Mesenchymal stem cell (in vitro differentiated cells and primary cell): ENCODE results near the gene LIMS1.
A peak's percentile ranks its signal among the peaks of the same experiment; 100 is the strongest.
"Not testable (repeated sequence)": the region's sequence is repeated elsewhere in the genome, so short reads cannot be mapped to it uniquely, and the experiment has no call there.

Source experiments
- DNase-seq: peaks from one replicate; pipeline ENCODE4 v3.0.0-alpha.2; 2013
- H2AFZ ChIP-seq: one replicate; pipeline ENCODE4 v1.6.1; 2013; ENCODE audit warnings: low read depth, mild to moderate bottlenecking, control low read depth, inconsistent platforms, low read length, moderate library complexity
- H2AK5ac ChIP-seq: 2 replicates; pipeline ENCODE4 v1.6.1; 2013; ENCODE audit warnings: low read length, moderate library complexity, mild to moderate bottlenecking, inconsistent platforms; ENCODE audit not compliant: severe bottlenecking
- H2BK120ac ChIP-seq: one replicate; pipeline ENCODE4 v1.6.1; 2013; ENCODE audit warnings: low read depth, mild to moderate bottlenecking, inconsistent platforms, low read length, moderate library complexity
- H2BK12ac ChIP-seq, 2 experiments: one replicate each; pipeline ENCODE4 v1.6.1; 2013; ENCODE audit warnings: inconsistent platforms in 2 of 2, low read length in 2 of 2, mild to moderate bottlenecking in 2 of 2, moderate library complexity in 2 of 2, control low read depth in 1 of 2
- H2BK15ac ChIP-seq: one replicate; pipeline ENCODE4 v1.6.1; 2013; ENCODE audit warnings: mild to moderate bottlenecking, low read depth, inconsistent platforms; ENCODE audit not compliant: poor library complexity, severe bottlenecking
- H2BK5ac ChIP-seq: 2 replicates; pipeline ENCODE4 v1.6.1; 2013; ENCODE audit warnings: low read depth, mild to moderate bottlenecking, low read length, control low read depth, inconsistent platforms; ENCODE audit not compliant: poor library complexity, severe bottlenecking
- H3K14ac ChIP-seq, 2 experiments: one replicate each; pipeline ENCODE4 v1.6.1; 2013; ENCODE audit warnings: inconsistent platforms in 2 of 2, low read length in 2 of 2, control low read depth in 1 of 2, mild to moderate bottlenecking in 1 of 2, moderate library complexity in 1 of 2
- H3K18ac ChIP-seq, 2 experiments: one replicate each; pipeline ENCODE4 v1.6.1; 2013; ENCODE audit warnings: inconsistent platforms in 2 of 2, low read length in 2 of 2, control low read depth in 1 of 2, low read depth in 1 of 2, mild to moderate bottlenecking in 1 of 2
- H3K23ac ChIP-seq, 2 experiments: one replicate each; pipeline ENCODE4 v1.6.1; 2013; ENCODE audit warnings: inconsistent platforms in 2 of 2, low read length in 2 of 2, mild to moderate bottlenecking in 2 of 2, moderate library complexity in 2 of 2, control low read depth in 1 of 2
- H3K27ac ChIP-seq: 2 replicates; pipeline ENCODE4 v1.5.1; 2013; ENCODE audit warnings: mild to moderate bottlenecking, moderate library complexity, low read length, control low read depth, inconsistent platforms; ENCODE audit not compliant: poor library complexity, severe bottlenecking
- H3K27me3 ChIP-seq, 2 experiments: 2 replicates each; pipeline versions ENCODE4 v1.6.1 to v1.7.0; 2013; ENCODE audit warnings: low read length in 2 of 2, mild to moderate bottlenecking in 2 of 2, moderate library complexity in 2 of 2, control low read depth in 1 of 2, inconsistent platforms in 1 of 2; ENCODE audit not compliant: control insufficient read depth in 1 of 2, insufficient read depth in 1 of 2
- H3K36me3 ChIP-seq, 2 experiments: 2 replicates each; pipeline versions ENCODE4 v1.6.1 to v1.7.0; 2013; ENCODE audit warnings: low read length in 2 of 2, control low read depth in 1 of 2, inconsistent platforms in 1 of 2, low read depth in 1 of 2, mild to moderate bottlenecking in 1 of 2; ENCODE audit not compliant: insufficient read depth in 2 of 2, control insufficient read depth in 1 of 2
- H3K4ac ChIP-seq, 2 experiments: one replicate each; pipeline ENCODE4 v1.6.1; 2013; ENCODE audit warnings: inconsistent platforms in 2 of 2, low read length in 2 of 2, mild to moderate bottlenecking in 2 of 2, moderate library complexity in 2 of 2, control low read depth in 1 of 2, low read depth in 1 of 2
- H3K4me1 ChIP-seq: 2 replicates; pipeline ENCODE4 v1.6.1; 2013; ENCODE audit warnings: low read depth, low read length, control low read depth; ENCODE audit not compliant: control insufficient read depth, insufficient read depth
- H3K4me2 ChIP-seq: 2 replicates; pipeline ENCODE4 v1.6.1; 2013; ENCODE audit warnings: low read length, mild to moderate bottlenecking, inconsistent platforms; ENCODE audit not compliant: poor library complexity, severe bottlenecking
- H3K4me3 ChIP-seq, 2 experiments: 2 replicates each; pipeline versions ENCODE4 v1.5.1 to v1.7.0; 2013; ENCODE audit warnings: low read length in 2 of 2, mild to moderate bottlenecking in 2 of 2, control low read depth in 1 of 2, low read depth in 1 of 2; ENCODE audit not compliant: insufficient read depth in 1 of 2
- H3K79me1 ChIP-seq: replicated peaks from 2 replicates; pipeline ENCODE4 v1.6.1; 2013; ENCODE audit warnings: mild to moderate bottlenecking, control low read depth, low read length, inconsistent platforms; ENCODE audit not compliant: poor library complexity, severe bottlenecking
- H3K9ac ChIP-seq: 2 replicates; pipeline ENCODE4 v1.7.0; 2013; ENCODE audit warnings: mild to moderate bottlenecking, low read length, moderate library complexity
- H3K9me3 ChIP-seq: 2 replicates; pipeline ENCODE4 v1.7.0; 2013; ENCODE audit warnings: mild to moderate bottlenecking, low read length; ENCODE audit not compliant: control insufficient read depth
- H4K8ac ChIP-seq: one replicate; pipeline ENCODE4 v1.6.1; 2013; ENCODE audit warnings: inconsistent platforms, mild to moderate bottlenecking, low read length, moderate library complexity
- H4K91ac ChIP-seq: one replicate; pipeline ENCODE4 v1.6.1; 2013; ENCODE audit warnings: mild to moderate bottlenecking, low read length, inconsistent platforms
- WGBS: methylation state at CpG from one replicate; pipeline ENCODE4 v1.1.7; 2013; ENCODE audit warnings: mixed read lengths; 5-methylcytosine and 5-hydroxymethylcytosine counted together

Gene LIMS1

GRCh38 chr2:108597105-108597744 is 63.0 kb downstream of the LIMS1 start:
- H2BK120ac ChIP-seq, H2AFZ ChIP-seq, H3K27me3 ChIP-seq, H3K4me3 ChIP-seq, H3K79me1 ChIP-seq, H3K9me3 ChIP-seq, H2AK5ac ChIP-seq, H3K4me1 ChIP-seq, H2BK5ac ChIP-seq, H4K8ac ChIP-seq, H2BK12ac ChIP-seq, H3K23ac ChIP-seq, H3K14ac ChIP-seq, H4K91ac ChIP-seq, H3K4ac ChIP-seq, H3K4me2 ChIP-seq, H3K36me3 ChIP-seq: not testable (repeated sequence)
- H2BK15ac ChIP-seq: peak overlapping the region; percentile 28
- peak overlapping the region in 1 of 2 experiments; percentile 21 for H3K18ac ChIP-seq
- H3K27ac ChIP-seq: peak overlapping the region; percentile 95
- WGBS: 46% methylated on average over 2 of the region's 7 CpGs
- H3K9ac ChIP-seq: peak overlapping the region; percentile 55
- peak; percentile 72 for DNase-seq

- H3K4me3 ChIP-seq, H3K23ac ChIP-seq, H3K14ac ChIP-seq, H2BK120ac ChIP-seq, DNase-seq, H3K36me3 ChIP-seq, H4K8ac ChIP-seq, H3K27me3 ChIP-seq, H4K91ac ChIP-seq, H3K79me1 ChIP-seq, H2AFZ ChIP-seq, H3K18ac ChIP-seq, H3K9me3 ChIP-seq, H2AK5ac ChIP-seq, H3K4ac ChIP-seq, H2BK15ac ChIP-seq, H3K4me2 ChIP-seq, H3K27ac ChIP-seq, H3K9ac ChIP-seq, H2BK5ac ChIP-seq: not testable (repeated sequence)
- 97% methylated on average over 7 of the region's 10 CpGs for WGBS
- H3K4me1 ChIP-seq: peaks cover 12% of the 10 kb centered on the region
- H2BK12ac ChIP-seq: peak overlapping the region in 1 of 2 experiments; percentile 15
Observed at GRCh38 chr2:108601199-108601598, 66.9 kb downstream of the LIMS1 start.

GRCh38 chr2:108602422-108602821 is 68.2 kb downstream of the LIMS1 start:
- H3K36me3 ChIP-seq: peaks cover 0 to 3% of the 10 kb centered on the region in 2 experiments
- H4K8ac ChIP-seq: no peak overlapping the region
- no peak overlapping the region for H3K4me3 ChIP-seq
- no peak overlapping the region for H3K14ac ChIP-seq
- no peak for DNase-seq
- no peaks in the 10 kb centered on the region for H3K27me3 ChIP-seq
- no peaks in the 10 kb centered on the region for H3K9me3 ChIP-seq
- no peak overlapping the region for H2BK15ac ChIP-seq
- no peak overlapping the region for H2BK5ac ChIP-seq
- no peak overlapping the region for H3K18ac ChIP-seq
- H2AFZ ChIP-seq: no peak overlapping the region
- no peaks in the 10 kb centered on the region for H3K79me1 ChIP-seq
- no peak overlapping the region for H3K9ac ChIP-seq
- no peak overlapping the region for H3K27ac ChIP-seq
- no peak overlapping the region for H2AK5ac ChIP-seq
- peaks cover 12% of the 10 kb centered on the region for H3K4me1 ChIP-seq
- H3K4ac ChIP-seq: no peak overlapping the region
- H4K91ac ChIP-seq: no peak overlapping the region
- H2BK12ac ChIP-seq: no peak overlapping the region
- H2BK120ac ChIP-seq: no peak overlapping the region
- no peak overlapping the region for H3K23ac ChIP-seq
- H3K4me2 ChIP-seq: no peak overlapping the region

- Histone ChIP-seq H2AK5ac (no peak overlapping the region), H4K91ac (no peak overlapping the region), H3K18ac (no peak overlapping the region), H2BK12ac (no peak overlapping the region), H3K9ac (peak overlapping the region; percentile 18), H3K14ac (no peak overlapping the region), H3K4ac (no peak overlapping the region), H3K27me3 (no peaks in the 10 kb centered on the region), H3K4me3 (no peak overlapping the region), H4K8ac (no peak overlapping the region), H3K9me3 (no peaks in the 10 kb centered on the region), H3K27ac (no peak overlapping the region), H3K79me1 (no peaks in the 10 kb centered on the region), H3K23ac (no peak overlapping the region), H2AFZ (no peak overlapping the region), H2BK15ac (no peak overlapping the region), H2BK120ac (no peak overlapping the region), H3K4me2 (no peak overlapping the region), H3K36me3 (peaks cover 2 to 3% of the 10 kb centered on the region in 2 experiments), H2BK5ac (no peak overlapping the region), H3K4me1 (peaks cover 11% of the 10 kb centered on the region)
- no peak for DNase-seq
- 11% methylated on average over 1 of the region's 4 CpGs for WGBS
Observed at GRCh38 chr2:108604196-108604595, 69.9 kb downstream of the LIMS1 start.
